Right kidney (tissue), 1 donor: ENCODE results near the gene ANKRD6.
A peak's percentile ranks its signal among the peaks of the same experiment; 100 is the strongest.

Experiments
- DNase-seq: peaks from one replicate; pipeline ENCODE4 v3.0.0-alpha.2; 2016

The ANKRD6 gene

GRCh38 chr6:89563866-89564265, 130.9 kb downstream of the ANKRD6 start:
- DNase-seq: no peak

GRCh38 chr6:89564752-89565427, 131.9 kb downstream of the ANKRD6 start:
- no peak for DNase-seq

- no peak for DNase-seq
These were observed 133.3 kb downstream of the ANKRD6 start for GRCh38 chr6:89566008-89566800.

- no peak for DNase-seq
These were observed 134.1 kb downstream of the ANKRD6 start for GRCh38 chr6:89566930-89567629.

- DNase-seq: no peak
These were observed 134.9 kb downstream of the ANKRD6 start for GRCh38 chr6:89567630-89568390.

- DNase-seq: no peak
These were observed 142.1 kb downstream of the ANKRD6 start for GRCh38 chr6:89574910-89575561.

- no peak for DNase-seq
These were observed 142.6 kb downstream of the ANKRD6 start for GRCh38 chr6:89575562-89575960.

- peak; percentile 16 for DNase-seq
These were observed 148.2 kb downstream of the ANKRD6 start for GRCh38 chr6:89580997-89581666.

GRCh38 chr6:89581689-89582088, 148.7 kb downstream of the ANKRD6 start:
- DNase-seq: no peak

- DNase-seq: no peak
These were observed 149.8 kb downstream of the ANKRD6 start for GRCh38 chr6:89582669-89583325.

GRCh38 chr6:89583559-89583958, 150.6 kb downstream of the ANKRD6 start:
- DNase-seq: no peak

GRCh38 chr6:89584539-89584938, 151.6 kb downstream of the ANKRD6 start:
- no peak for DNase-seq

GRCh38 chr6:89585154-89585553, 152.2 kb downstream of the ANKRD6 start:
- no peak for DNase-seq

- DNase-seq: no peak
These were observed 156.5 kb downstream of the ANKRD6 start for GRCh38 chr6:89589297-89590025.

GRCh38 chr6:89590133-89590532, 157.2 kb downstream of the ANKRD6 start:
- DNase-seq: no peak

- no peak for DNase-seq
These were observed 158.8 kb downstream of the ANKRD6 start for GRCh38 chr6:89591745-89592144.

GRCh38 chr6:89596056-89596455, 163.1 kb downstream of the ANKRD6 start:
- DNase-seq: no peak

GRCh38 chr6:89596484-89596883, 163.5 kb downstream of the ANKRD6 start:
- DNase-seq: no peak

GRCh38 chr6:89597372-89597771, 164.4 kb downstream of the ANKRD6 start:
- DNase-seq: no peak

- no peak for DNase-seq
These were observed 165.0 kb downstream of the ANKRD6 start for GRCh38 chr6:89597988-89598387.
